ENCODE measurements around the gene IGF1R.

DNA sequence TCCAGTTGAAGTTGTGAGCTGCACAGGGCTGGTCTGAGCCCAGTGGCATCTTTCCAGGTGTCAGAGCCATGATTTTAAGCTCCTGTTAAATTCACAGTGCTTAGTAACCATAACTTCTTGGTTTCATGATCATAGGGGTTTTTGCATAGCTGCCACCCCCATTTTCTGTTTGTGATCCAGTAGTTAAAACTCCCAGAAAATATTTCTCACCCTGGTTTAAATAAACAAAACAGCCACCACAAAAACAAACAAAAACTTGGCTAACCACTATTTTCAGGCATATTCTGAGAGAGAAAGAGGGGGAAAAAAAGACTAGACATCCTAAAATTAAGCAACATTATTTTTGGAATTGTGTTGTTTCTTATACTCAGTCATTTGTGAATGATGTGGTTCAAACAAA lies 175.3 kb downstream of the IGF1R start:
- TF ChIP-seq, protein P1, sequence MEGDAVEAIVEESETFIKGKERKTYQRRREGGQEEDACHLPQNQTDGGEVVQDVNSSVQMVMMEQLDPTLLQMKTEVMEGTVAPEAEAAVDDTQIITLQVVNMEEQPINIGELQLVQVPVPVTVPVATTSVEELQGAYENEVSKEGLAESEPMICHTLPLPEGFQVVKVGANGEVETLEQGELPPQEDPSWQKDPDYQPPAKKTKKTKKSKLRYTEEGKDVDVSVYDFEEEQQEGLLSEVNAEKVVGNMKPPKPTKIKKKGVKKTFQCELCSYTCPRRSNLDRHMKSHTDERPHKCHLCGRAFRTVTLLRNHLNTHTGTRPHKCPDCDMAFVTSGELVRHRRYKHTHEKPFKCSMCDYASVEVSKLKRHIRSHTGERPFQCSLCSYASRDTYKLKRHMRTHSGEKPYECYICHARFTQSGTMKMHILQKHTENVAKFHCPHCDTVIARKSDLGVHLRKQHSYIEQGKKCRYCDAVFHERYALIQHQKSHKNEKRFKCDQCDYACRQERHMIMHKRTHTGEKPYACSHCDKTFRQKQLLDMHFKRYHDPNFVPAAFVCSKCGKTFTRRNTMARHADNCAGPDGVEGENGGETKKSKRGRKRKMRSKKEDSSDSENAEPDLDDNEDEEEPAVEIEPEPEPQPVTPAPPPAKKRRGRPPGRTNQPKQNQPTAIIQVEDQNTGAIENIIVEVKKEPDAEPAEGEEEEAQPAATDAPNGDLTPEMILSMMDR (IDR thresholded peaks at IDR 0.05; ENCODE audit: insufficient read depth, low read length, poor library complexity, severe bottlenecking) = no peak
- no peak for TF ChIP-seq EZH2phosphoT487 (conservative IDR thresholded peaks at IDR 0.05; ENCODE audit: low read length)
